Thyroid gland (tissue), 4 donors: ENCODE data around the gene PBX3. TPM values are rescaled to one million over a fixed set of nuclear protein-coding genes. Genes with fewer than 3 reads are reported as not detected.

Experiments used
- DNase-seq, 2 donors: peaks; one replicate each; pipeline ENCODE4 v3.0.0-alpha.2; 2019
- H3K27ac ChIP-seq, 3 donors: fragments of 200-600 bp; sonication (generic); 1 replicate in 2 of 3; 2 replicates in 1 of 3; pipeline ENCODE4 v1.5.1; 2016 to 2019; ENCODE audit warnings: mild to moderate bottlenecking in 1 of 3, moderate library complexity in 1 of 3
- H3K27me3 ChIP-seq: fragments of 200-600 bp; sonication (generic); one replicate; pipeline ENCODE4 v1.5.1; 2019
- H3K36me3 ChIP-seq, 2 donors: fragments of 200-600 bp; sonication (generic); one replicate each; pipeline ENCODE4 v1.5.1; 2016 to 2019
- H3K4me1 ChIP-seq, 2 donors: fragments of 200-600 bp; sonication (generic); one replicate each; pipeline ENCODE4 v1.5.1; 2017 to 2019
- H3K4me3 ChIP-seq, 3 donors: fragments of 200-600 bp; sonication (generic); replicated peaks in 1 of 3; 1 replicate in 2 of 3; 2 replicates in 1 of 3; pipeline ENCODE4 v1.5.1; 2016; ENCODE audit warnings: mild to moderate bottlenecking in 1 of 3
- H3K9me3 ChIP-seq: fragments of 200-600 bp; sonication (generic); one replicate; pipeline ENCODE4 v1.5.1; 2017
- POLR2A ChIP-seq, 2 donors: fragments of 450-650 bp; IDR thresholded peaks; one replicate each; pipeline ENCODE4 v1.6.1; 2017; ENCODE audit warnings: antibody characterized with exemption in 2 of 2, mild to moderate bottlenecking in 2 of 2, moderate library complexity in 1 of 2
- WGBS, 2 donors: methylation state at CpG; one replicate each; pipeline ENCODE4 v1.1.5; 2017; 5-methylcytosine and 5-hydroxymethylcytosine counted together
- intact Hi-C: fragments of 100-400 bp; cut with DNase I; formaldehyde crosslinking; loops from one replicate; pipeline ENCODE4 v1.15.1; 2023
- total RNA-seq, 4 donors: library from RNA; depleted of rRNA; stranded (reverse); fragments of >200 nt; gene quantifications; one replicate each; pipeline ENCODE4 v1.2.3, GENCODE V29; 2016
- TF ChIP-seq, protein P1 (sequence below), 6 experiments: fragments of 200-600 bp in 3 of 6; fragments of 450-650 bp in 3 of 6; sonication (generic) in 3 of 6; IDR thresholded peaks; one replicate each; pipeline ENCODE4 v1.5.1; 2016 to 2019; ENCODE audit warnings: antibody characterized with exemption in 6 of 6, mild to moderate bottlenecking in 2 of 6, inconsistent platforms in 1 of 6, moderate library complexity in 1 of 6

Gene PBX3
- total RNA-seq, 4 donors from 2014 or later: 68.5 to 108 (median 71.3) TPM

DNA sequence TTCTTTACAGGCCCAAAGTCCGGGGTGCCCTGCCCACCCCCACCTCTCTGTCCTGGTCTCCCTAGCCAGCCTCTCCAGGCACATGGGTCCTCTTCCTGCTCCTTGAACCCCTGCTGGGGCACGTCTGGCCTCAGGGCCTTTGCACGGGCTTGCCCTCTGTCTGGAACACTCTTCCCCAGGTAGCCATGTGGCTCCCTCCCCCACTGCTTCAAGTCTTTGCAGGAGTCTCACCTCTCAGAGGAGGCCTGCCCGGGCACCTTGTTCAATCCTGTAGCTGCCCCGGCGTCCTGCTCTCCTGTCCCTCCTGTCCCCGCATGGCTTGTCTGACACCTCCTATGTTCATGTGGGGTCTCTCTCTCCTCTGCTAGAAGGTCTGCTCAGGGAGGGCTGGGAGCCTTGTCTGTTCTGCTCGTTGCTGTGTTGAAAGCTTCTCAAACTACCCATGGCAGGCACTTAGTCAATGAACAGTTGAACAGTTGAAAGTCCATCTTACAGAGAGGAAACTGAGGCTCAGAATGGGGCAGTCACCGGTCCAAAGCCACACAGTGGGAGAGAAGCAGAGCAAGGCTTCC is 241.4 kb downstream of the PBX3 start:
- Histone ChIP-seq H3K27ac (no peak overlapping the region), H3K36me3 (no peaks in the 10 kb centered on the region), H3K9me3 (no peaks in the 10 kb centered on the region), H3K4me1 (no peaks in the 10 kb centered on the region), H3K27me3 (no peaks in the 10 kb centered on the region), H3K4me3 (no peak overlapping the region)
- intact Hi-C loops: no loop called here
- TF ChIP-seq, protein P1, sequence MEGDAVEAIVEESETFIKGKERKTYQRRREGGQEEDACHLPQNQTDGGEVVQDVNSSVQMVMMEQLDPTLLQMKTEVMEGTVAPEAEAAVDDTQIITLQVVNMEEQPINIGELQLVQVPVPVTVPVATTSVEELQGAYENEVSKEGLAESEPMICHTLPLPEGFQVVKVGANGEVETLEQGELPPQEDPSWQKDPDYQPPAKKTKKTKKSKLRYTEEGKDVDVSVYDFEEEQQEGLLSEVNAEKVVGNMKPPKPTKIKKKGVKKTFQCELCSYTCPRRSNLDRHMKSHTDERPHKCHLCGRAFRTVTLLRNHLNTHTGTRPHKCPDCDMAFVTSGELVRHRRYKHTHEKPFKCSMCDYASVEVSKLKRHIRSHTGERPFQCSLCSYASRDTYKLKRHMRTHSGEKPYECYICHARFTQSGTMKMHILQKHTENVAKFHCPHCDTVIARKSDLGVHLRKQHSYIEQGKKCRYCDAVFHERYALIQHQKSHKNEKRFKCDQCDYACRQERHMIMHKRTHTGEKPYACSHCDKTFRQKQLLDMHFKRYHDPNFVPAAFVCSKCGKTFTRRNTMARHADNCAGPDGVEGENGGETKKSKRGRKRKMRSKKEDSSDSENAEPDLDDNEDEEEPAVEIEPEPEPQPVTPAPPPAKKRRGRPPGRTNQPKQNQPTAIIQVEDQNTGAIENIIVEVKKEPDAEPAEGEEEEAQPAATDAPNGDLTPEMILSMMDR (IDR thresholded peaks at IDR 0.05): no peak
- no peak for TF ChIP-seq POLR2A (IDR thresholded peaks at IDR 0.05)
- 84 to 86% methylated on average over 9 of the region's 9 CpGs for WGBS, 2 donors
- no peak for DNase-seq

DNA sequence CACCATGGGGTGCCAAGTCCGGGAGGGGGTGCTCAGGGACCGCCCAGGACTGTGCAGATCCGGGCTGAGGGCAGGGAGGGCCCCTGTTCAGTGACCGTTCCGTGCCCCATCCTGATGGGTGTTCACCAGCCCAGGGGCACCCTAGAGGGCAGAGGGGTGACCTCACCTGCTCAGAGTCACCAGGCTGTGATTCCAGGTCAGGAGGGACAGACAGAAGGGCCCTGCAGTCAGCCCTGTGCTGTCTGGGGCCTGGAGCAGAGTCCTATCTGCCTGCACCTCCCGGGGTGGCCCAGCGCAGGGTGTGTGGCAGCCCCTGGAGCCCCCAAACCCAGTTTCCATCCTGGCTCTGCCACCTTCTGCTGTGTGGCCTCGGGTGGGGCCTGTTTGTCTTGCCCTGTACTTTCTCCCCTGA is 241.9 kb downstream of the PBX3 start:
- Histone ChIP-seq H3K4me1 (no peaks in the 10 kb centered on the region), H3K27me3 (no peaks in the 10 kb centered on the region), H3K36me3 (no peaks in the 10 kb centered on the region), H3K4me3 (no peak overlapping the region), H3K9me3 (no peaks in the 10 kb centered on the region), H3K27ac (no peak overlapping the region)
- WGBS, 2 donors: 68 to 73% methylated on average over 3 to 5 of the region's 8 CpGs
- TF ChIP-seq, protein P1 (IDR thresholded peaks at IDR 0.05): no peak
- TF ChIP-seq POLR2A (IDR thresholded peaks at IDR 0.05): no peak
- DNase-seq: no peak
- intact Hi-C loops: no loop called here

DNA sequence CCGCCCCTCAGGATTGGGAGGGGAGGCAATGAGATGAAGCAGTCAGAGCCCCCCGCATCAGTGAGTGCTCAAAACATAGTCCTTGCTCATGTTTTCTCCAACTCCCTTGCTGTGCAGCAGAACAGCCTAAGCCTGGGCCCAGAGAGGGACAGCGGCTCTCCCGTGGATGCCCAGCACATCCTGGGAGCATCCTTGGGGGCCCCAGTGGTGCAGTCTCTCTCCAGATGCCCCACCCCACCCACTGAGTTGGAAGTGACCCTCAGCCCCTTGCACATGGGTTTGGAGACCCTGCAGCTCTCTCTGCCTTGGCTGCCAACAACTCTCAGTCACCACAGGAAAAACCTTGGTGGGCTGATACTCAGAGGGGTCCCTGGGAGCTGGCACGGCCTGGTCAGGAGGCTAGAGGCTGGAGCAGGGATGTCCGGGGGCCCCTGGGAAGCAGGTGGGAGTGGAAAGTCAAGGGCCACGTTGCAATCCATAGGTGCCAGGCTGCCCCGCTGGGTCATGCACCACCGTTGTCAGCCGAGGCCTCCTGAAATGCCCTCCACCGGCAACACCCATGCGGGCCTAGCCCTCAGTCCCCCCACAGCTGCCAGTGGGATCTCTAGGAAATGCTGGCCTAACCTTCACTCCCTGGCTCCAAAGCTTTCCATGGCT is 242.5 kb downstream of the PBX3 start:
- H3K4me1 ChIP-seq: no peaks in the 10 kb centered on the region
- intact Hi-C loops: no loop called here
- no peak overlapping the region for H3K27ac ChIP-seq
- no peaks in the 10 kb centered on the region for H3K9me3 ChIP-seq
- WGBS, 2 donors: 94 to 100% methylated on average over 4 to 12 of the region's 12 CpGs
- no peaks in the 10 kb centered on the region for H3K27me3 ChIP-seq
- TF ChIP-seq, protein P1 (IDR thresholded peaks at IDR 0.05): no peak
- no peak for TF ChIP-seq POLR2A (IDR thresholded peaks at IDR 0.05)
- no peak overlapping the region for H3K4me3 ChIP-seq
- DNase-seq: no peak
- H3K36me3 ChIP-seq: no peaks in the 10 kb centered on the region

DNA sequence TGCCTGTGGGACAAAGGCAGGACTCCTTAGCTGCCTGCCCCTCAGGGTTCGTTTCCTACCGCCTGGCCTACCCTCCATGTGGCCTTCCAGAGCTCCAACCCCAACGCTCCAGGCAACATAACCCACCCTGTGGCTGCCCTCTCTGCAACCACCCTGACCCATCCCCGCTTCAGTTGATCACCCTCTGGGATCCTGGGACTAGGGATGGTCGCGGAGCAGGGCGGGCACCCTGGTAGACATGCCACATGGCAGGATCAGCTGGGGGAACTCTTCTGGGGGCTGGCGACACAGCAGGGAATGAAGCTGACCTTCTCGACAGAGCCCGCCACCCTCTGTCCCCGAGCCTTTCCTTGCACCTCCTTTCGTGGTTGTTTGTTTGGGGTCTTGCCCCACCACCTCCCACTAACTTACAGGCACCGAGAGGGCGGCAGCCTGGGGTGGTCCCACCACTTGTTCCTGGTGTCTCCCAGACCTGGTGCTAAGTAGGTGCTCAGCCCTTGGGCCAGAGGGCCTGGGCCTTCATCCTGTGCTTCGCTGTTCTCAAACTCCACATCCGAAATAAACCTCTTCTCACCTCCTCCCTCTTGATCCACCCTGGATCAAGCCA is 243.1 kb downstream of the PBX3 start:
- no peaks in the 10 kb centered on the region for H3K36me3 ChIP-seq
- intact Hi-C loops: no loop called here
- H3K9me3 ChIP-seq: no peaks in the 10 kb centered on the region
- no peaks in the 10 kb centered on the region for H3K27me3 ChIP-seq
- no peak overlapping the region for H3K27ac ChIP-seq
- TF ChIP-seq, protein P1 (IDR thresholded peaks at IDR 0.05): no peak
- TF ChIP-seq POLR2A (IDR thresholded peaks at IDR 0.05): no peak
- WGBS, 2 donors: 93 to 96% methylated on average over 14 to 16 of the region's 16 CpGs
- no peak overlapping the region for H3K4me3 ChIP-seq
- H3K4me1 ChIP-seq: no peaks in the 10 kb centered on the region
- DNase-seq: no peak

DNA sequence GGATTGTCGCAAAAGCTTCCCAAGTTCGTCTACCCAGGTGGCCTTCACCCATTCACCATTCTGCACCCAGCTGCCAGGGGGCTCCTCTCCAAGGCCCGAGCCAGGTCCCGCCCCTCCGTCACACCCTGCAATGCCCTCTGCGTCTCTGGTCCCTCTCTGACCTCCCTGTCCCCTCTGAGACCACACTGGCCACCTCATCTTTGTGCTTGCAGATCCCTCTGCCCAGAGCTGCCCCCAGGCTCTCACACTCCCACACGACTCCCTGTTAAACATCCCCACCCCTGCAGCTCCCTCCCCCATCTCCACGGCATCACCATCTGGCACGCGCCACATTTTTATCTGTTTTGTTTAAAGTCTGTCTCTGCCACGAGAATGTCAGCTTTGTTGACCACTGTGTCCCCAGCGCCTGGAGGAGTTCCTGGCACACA is 243.6 kb downstream of the PBX3 start:
- DNase-seq: no peak
- no peaks in the 10 kb centered on the region for H3K36me3 ChIP-seq
- no peaks in the 10 kb centered on the region for H3K9me3 ChIP-seq
- 70 to 75% methylated on average over 12 of the region's 12 CpGs for WGBS, 2 donors
- H3K27ac ChIP-seq: no peak overlapping the region
- H3K4me1 ChIP-seq: no peaks in the 10 kb centered on the region
- no peaks in the 10 kb centered on the region for H3K27me3 ChIP-seq
- intact Hi-C loops: no loop called here
- no peak overlapping the region for H3K4me3 ChIP-seq
- no peak for TF ChIP-seq POLR2A (IDR thresholded peaks at IDR 0.05)
- TF ChIP-seq, protein P1 (IDR thresholded peaks at IDR 0.05): no peak
